Measurements from ENCODE around the gene PPP2R5B.

The PPP2R5B gene

DNA sequence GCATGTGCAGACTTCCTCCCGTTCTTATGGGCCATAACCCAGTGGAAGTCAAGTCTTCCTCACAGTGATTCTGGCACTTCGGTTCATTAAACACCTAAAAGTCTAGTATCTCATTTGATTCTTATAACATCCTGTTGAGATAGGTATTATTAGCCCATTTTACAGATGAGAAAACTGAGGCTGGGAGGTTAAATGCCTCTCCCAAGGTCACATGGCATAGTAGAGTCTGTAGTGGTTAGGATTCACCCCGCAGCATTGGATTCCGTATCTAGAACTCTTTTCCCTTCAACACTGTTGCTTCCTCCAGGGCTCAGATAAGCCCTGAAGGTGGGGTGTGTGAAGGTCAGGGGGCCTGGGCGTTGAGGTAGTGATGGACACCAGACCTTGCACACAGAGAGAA, 7.8 kb downstream of the PPP2R5B start:
- TF ChIP-seq, protein P1, sequence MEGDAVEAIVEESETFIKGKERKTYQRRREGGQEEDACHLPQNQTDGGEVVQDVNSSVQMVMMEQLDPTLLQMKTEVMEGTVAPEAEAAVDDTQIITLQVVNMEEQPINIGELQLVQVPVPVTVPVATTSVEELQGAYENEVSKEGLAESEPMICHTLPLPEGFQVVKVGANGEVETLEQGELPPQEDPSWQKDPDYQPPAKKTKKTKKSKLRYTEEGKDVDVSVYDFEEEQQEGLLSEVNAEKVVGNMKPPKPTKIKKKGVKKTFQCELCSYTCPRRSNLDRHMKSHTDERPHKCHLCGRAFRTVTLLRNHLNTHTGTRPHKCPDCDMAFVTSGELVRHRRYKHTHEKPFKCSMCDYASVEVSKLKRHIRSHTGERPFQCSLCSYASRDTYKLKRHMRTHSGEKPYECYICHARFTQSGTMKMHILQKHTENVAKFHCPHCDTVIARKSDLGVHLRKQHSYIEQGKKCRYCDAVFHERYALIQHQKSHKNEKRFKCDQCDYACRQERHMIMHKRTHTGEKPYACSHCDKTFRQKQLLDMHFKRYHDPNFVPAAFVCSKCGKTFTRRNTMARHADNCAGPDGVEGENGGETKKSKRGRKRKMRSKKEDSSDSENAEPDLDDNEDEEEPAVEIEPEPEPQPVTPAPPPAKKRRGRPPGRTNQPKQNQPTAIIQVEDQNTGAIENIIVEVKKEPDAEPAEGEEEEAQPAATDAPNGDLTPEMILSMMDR (conservative IDR thresholded peaks at IDR 0.05), result no peak
- no peak overlapping the region for H3K27ac ChIP-seq

DNA sequence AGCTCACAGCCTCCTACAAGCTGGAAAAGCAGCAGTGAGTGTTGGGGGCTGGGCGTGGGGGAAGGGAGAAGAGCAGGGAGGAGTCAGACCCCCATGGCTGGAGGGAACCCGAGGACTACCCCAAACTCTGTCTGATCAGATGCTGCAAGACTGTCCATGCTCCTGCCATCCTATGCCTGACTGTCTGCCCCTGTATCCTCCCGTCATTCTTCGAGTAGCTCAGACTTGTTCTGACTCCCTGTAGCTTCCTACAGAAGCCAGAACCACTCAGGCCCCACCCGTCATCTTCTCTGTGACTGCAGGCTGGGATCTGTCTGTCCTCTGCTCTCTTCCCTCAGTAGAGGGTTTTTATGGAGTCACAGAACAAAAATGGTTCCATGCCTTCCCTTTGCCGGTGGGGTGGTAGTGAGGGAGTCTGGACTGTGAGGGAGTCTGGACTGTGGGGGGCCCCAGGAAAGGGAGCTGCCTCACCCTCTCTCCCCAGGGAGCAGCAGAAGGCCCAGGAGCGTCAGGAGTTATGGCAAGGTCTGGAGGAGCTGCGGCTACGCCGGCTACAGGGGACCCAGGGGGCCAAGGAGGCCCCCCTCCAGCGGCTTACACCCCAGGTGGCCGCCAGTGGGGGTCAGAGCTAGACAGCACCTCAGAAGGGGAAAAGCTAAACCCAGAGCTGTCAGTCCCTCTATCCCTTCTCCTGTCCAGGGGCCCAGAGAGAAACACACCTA, 8.9 kb downstream of the PPP2R5B start:
- no peak overlapping the region for H3K27ac ChIP-seq

DNA sequence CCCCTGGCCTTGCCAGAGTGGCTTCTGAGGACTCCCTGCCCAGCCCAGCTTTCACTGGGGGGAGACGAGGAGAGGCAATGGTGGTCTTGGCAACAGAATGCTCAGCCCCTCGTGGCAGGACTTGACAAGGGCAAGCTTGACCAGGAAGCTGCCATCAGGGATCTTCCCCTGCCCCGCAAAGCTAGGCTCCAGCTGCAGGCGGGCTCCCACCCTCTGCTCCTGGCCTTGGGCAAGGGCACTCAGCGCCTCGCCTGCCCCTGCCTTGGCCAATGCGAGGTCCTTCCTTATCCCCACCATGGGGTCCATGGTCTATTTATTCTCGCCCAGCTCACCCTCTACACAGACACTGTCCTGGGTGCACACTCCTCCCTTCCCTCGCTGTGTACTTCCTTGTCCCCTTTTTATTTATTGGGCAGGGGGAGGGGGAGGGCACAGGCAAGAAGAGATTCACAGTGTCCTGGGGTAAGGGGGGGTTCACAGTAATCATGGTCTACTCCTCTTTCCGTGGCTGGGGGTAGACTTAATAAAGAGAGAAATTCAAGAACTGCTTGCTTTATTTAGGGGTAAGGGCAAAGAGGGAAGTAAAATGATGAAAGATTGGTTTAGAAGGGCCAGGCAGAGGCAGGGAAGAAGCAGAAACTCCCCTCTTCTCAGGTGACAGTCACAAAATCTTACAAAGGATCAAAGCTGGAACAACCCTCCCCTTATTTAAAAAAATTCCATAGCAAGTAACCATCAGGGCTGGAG, 9.6 kb downstream of the PPP2R5B start:
- no peak overlapping the region for H3K27ac ChIP-seq
- TF ChIP-seq, protein P1 (conservative IDR thresholded peaks at IDR 0.05), result no peak

More for the DNA sequence above, 8.9 kb downstream of the PPP2R5B start:
- TF ChIP-seq, protein P1 (conservative IDR thresholded peaks at IDR 0.05), result no peak

DNA sequence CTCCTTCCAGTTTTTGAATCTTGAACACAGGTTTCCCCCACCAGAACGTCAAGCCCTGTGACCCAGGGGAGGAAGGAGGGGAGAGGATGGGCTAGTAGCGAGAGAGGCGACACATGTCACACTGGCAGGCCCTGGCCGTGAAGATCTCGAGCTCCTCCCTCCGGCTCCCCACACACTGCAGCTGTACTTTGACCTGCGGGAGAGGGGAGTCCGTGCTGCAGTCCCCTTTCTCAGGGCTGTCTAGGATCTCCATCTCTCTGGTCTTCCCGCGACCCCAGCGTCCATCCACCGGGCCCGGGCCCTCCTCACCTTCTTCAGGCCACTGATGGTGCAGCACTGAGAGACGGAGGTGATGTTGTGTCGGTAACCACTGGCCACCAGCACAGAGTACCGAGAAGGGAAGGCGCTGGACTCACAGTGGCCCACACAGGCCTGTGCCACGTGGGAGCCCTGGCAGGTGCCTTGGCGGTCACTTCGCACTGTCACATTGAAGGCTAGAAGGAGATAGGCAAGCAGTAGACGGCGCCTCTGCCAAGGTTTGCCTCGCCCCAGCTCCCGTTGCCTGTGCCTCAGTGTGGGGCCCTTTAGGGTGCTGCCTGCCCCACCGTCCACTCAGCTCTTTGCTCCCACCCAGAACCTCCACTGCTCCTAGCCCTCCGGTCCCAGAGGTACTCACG, 10.3 kb downstream of the PPP2R5B start:
- TF ChIP-seq, protein P1 (conservative IDR thresholded peaks at IDR 0.05), result no peak
- H3K27ac ChIP-seq, result no peak overlapping the region

DNA sequence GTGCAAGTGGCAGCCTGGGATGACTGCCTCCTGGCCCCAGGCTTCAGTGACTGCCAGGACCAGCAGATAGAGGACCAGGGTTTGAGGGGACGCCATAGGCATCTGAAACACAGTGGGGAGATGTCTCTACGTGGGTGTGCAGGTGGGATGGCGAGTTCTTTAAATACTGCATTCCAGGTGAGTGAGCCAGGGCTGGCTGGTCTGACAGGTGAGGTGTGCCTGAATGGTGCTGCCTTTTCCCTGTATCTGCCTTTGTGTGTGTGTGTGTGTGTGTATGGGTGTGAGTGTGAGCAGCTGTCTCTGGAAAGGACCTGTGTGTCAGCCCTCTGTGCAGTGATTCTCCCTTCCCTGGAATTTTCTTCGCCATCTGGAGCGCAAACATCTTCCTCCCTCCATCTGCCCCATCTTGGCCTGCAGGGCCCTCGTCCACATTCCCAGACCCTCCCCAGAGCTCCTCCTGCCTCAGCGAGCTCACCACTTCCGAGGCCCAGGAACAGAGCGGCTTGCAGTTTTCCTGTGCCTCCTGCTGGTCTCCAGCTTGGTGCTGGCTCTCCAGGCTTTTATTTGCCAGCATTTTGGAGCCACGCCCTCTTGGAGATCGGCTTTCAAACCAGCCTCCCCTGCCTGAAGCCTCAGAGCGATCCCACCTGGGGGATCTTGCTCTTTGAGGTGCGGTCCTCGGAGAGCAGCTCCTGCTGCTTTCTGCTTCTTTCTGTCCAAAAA, 11.0 kb downstream of the PPP2R5B start, which contains the start of gene GPHA2:
GPHA2 (minus strand) TSS at position 535 of the 723 bp plus-strand sequence; CDS start at position 102, 433 bp downstream.
- H3K27ac ChIP-seq, result peak within 1 kb of the TSS; percentile 3; the same call in 1 of the 2 replicates
- TF ChIP-seq, protein P1 (conservative IDR thresholded peaks at IDR 0.05), result 0 out of 2 replicates have a peak, but pooled peaks have one; percentile 8

DNA sequence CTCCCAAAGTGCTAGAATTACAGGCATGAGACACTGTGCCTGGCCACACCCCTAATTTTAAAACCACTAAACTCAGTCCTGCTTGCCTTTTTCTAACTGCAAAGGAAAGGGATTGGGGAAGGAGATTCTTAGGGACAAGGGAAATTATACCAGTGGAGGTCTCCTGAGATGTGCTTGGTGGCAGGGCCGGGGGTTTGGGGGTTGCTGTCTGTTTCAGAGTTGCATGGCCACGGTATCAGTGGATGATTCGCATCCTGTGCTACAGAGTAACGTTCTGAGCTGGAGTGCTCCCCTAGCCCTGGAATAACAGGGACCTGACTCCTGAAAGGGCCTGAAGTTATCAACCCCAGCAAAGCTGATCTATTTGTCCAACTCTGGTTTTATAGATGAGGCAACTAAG, 12.1 kb downstream of the PPP2R5B start:
- H3K27ac ChIP-seq, result no peak overlapping the region
- TF ChIP-seq, protein P1 (conservative IDR thresholded peaks at IDR 0.05), result no peak
